MM.1S (cell line): ENCODE measurements around the gene PTH1R.

ENCODE experiments used
- EZH2 ChIP-seq: fragments of 300-600 bp; sonication (generic); optimal IDR thresholded peaks from 2 replicates; pipeline ENCODE3; 2017; ENCODE audit warnings: low read depth, mild to moderate bottlenecking, antibody characterized with exemption, low read length, mixed read lengths
- EZH2phosphoT487 ChIP-seq: fragments of 300-600 bp; sonication (generic); IDR thresholded peaks from 2 replicates; pipeline ENCODE4 v1.6.1; 2018; ENCODE audit warnings: antibody characterized with exemption, low read length
- TF ChIP-seq, protein P1 (sequence below): fragments of 300-600 bp; sonication (generic); IDR thresholded peaks from 2 replicates; pipeline ENCODE4 v1.5.1; 2016; ENCODE audit warnings: antibody characterized with exemption, low read length, mixed read lengths

DNA sequence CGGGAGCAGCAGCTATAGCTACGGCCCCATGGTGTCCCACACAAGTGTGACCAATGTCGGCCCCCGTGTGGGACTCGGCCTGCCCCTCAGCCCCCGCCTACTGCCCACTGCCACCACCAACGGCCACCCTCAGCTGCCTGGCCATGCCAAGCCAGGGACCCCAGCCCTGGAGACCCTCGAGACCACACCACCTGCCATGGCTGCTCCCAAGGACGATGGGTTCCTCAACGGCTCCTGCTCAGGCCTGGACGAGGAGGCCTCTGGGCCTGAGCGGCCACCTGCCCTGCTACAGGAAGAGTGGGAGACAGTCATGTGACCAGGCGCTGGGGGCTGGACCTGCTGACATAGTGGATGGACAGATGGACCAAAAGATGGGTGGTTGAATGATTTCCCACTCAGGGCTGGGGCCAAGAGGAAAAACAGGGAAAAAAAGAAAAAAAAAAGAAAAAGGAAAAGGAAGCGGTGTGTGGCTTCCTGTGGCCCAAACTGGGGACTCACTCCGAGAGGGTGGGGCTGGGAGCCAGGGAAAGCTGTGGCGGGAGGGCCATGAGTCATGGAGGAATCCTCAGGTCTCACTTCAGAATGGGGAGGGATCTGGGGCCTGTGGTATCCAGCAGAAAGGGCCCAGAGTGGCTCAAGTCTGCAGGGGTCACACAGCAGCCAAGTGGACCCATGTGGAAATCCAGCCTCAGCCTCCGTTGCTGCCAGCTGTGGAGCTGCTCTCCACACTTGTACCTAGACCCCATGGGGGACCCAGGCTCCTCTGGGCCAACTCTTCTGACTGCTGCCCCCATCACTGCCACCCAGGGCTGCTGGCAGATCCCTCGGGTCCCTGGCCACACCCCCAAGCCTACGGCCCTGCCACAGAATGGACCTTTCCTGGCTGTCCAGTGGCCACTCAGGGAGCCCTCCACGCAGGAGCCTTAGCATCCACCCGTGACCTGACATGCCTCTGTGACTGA is 26.1 kb downstream of the PTH1R start:
- TF ChIP-seq, protein P1, sequence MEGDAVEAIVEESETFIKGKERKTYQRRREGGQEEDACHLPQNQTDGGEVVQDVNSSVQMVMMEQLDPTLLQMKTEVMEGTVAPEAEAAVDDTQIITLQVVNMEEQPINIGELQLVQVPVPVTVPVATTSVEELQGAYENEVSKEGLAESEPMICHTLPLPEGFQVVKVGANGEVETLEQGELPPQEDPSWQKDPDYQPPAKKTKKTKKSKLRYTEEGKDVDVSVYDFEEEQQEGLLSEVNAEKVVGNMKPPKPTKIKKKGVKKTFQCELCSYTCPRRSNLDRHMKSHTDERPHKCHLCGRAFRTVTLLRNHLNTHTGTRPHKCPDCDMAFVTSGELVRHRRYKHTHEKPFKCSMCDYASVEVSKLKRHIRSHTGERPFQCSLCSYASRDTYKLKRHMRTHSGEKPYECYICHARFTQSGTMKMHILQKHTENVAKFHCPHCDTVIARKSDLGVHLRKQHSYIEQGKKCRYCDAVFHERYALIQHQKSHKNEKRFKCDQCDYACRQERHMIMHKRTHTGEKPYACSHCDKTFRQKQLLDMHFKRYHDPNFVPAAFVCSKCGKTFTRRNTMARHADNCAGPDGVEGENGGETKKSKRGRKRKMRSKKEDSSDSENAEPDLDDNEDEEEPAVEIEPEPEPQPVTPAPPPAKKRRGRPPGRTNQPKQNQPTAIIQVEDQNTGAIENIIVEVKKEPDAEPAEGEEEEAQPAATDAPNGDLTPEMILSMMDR: no peak
- TF ChIP-seq EZH2 (no peak), EZH2phosphoT487 (no peak)
